NB4 (cell line): ENCODE measurements around the gene GABRG3.

Experiments
- CTCF ChIP-seq: IDR thresholded peaks from one replicate; pipeline ENCODE4 v1.5.1; 2012; ENCODE audit warnings: low read depth, low read length
- MAX ChIP-seq: IDR thresholded peaks from 2 replicates; pipeline ENCODE4 v1.6.1; 2011; ENCODE audit warnings: low read depth, low read length
- POLR2A ChIP-seq: IDR thresholded peaks from 2 replicates; pipeline ENCODE4 v1.6.1; 2011; ENCODE audit warnings: mild to moderate bottlenecking; ENCODE audit not compliant: insufficient read length; ENCODE audit errors: extremely low read depth

- TF ChIP-seq POLR2A = no peak
- TF ChIP-seq CTCF = no peak
- TF ChIP-seq MAX = no peak
Observed at GRCh38 chr15:27427276-27427675, 456.3 kb downstream of the GABRG3 start.
